Activated T-cell treated with anti-CD3 and anti-CD28 coated beads for 48 hours (primary cell): ENCODE data around the gene ALDH3B2.
"Not testable (repeated sequence)": the region's sequence is repeated elsewhere in the genome, so short reads cannot be mapped to it uniquely, and the experiment has no call there.

ENCODE experiments used
- DNase-seq: peaks from one replicate; pipeline ENCODE4 v3.0.0-alpha.2; 2020; ENCODE audit warnings: low read depth

The ALDH3B2 gene

DNA sequence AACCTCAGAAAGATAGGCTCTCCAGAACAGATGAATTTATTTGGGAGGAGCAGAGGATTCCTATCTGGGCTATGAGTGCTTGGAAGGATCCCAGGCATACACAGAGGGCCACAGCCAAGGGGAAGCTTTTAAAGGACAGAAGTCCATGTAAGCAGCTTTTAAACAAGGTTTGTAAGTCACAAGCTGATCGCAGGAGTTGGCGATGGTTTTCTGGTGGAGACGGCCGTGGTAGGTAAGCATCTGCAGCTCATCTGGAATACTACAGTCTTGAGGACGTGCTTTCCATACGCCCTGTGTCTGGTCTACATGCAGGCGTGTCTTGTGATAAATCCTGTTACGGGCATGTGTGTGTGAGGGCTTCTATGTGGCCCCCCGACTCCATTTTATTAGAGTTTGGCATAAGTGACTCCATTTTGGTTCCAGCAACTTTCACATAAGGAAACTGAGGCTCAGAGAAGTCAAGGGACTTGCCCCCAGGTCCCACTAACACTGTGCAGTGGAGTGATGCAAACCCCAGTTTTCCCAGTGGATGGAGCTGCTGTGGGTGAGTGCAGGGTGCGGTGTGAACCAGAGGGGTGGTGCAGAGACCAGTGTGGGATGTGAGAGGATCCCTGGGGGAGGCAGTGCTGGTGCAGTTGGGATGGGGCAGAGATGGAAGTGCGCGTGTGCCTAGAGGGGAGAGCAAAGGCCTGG lies 12.1 kb downstream of the ALDH3B2 start:
- DNase-seq, result no peak

DNA sequence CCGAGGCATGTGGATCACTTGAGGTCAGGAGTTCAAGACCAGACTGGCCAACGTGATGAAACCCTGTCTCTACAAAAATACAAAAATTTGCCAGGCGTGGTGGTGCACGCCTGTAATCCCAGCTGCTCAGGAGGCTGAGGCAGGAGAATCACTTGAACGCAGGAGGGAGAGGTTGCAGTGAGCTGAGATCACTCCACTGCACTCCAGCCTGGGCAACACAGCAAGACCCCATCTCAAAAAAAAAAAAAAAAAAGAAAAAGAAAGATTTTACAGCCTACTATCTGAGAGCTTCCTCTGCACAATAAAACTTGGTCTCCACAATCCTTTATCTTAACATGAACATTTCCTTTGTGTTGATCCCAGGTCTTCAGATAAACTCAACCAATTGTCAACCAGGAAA lies 13.7 kb downstream of the ALDH3B2 start:
- not testable (repeated sequence) for DNase-seq

DNA sequence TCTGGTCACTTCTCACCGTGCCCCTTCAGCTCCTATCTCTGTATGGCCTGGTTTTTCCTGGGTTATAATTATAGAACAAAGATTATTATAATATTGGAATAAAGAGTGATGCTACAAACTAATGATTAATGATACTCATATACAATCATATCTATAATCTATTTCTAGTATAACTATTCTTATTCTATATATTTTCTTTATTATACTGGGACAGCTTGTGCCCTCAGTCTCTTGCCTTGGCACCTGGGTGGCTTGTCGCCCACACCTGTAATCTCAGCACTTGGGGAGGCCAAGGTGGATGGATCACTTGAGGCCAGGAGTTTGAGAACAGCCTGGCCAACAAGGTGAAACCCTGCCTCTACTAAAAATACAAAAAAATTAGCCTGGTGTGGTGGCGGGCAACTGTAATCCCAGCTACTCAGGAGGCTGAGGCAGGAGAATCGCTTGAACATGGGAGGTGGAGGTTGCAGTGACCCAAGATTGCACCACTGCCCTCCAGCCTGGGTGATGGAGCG lies 14.7 kb downstream of the ALDH3B2 start:
- not testable (repeated sequence) for DNase-seq

DNA sequence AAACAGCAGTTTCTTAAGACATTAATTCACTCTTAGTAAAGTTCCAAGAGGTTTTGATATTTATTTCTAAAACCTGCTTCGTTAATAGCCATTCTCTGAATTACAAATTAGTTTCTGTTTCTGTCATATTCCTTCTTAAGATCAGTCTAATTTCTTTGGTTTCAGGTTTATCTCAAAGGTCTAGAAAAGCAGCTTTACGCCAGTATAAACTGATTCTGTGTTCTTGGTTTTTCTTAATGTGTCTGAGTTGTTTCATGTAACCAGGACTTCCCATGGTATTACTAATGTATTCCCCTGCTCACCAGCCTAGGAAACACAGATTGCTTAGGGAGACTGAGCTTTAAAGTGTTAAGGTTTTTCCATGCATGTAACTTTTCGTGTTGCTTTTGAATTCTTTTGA lies 17.1 kb downstream of the ALDH3B2 start:
- no peak for DNase-seq

DNA sequence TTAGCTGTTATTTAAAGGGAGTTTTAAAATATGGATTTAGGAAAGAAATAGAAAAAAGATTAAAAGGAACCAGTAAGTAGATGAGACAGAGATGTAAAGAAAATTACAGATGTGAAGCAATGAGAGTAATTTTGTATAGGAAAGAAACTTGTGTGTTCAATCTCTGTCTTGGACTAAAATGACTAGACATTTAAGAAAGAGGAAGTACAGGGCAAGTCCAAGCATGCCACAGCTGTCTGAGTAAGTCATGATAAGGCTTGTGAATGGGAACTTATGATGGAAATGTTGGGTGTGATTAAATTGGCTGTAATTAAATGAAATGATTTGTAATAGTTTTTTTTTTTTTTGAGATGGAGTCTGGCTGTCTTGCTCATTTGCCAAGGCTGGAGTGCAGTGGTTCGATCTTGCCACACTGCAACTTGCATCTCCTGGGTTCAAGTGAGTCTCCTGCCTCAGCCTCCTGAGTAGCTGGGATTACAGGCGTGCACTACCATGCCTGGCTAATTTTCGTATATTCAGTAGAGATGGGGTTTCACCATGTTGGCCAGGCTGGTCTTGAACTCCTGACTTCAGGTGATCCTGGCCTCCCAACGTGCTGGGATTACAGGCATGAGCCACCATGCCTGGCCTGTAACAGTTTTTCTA lies 18.0 kb downstream of the ALDH3B2 start:
- no peak for DNase-seq

DNA sequence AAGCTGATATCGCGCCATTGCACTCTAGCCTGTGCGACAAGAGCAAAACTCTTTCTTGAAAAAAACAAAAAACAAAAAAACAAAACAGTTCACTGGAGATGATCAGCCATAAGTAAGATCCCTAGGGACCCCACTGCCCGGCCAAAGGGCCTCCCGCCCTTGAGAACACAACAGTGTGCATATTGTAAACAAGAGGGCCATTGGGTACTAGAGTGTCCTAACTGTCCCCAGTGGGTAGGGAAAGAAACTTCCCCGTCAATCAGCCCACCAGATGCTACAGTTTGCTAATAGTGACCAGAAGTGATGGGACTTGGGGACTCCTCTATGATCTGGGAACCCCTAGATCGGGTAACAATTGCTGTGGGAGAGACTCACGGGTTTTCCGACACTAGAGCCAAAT lies 20.2 kb downstream of the ALDH3B2 start:
- DNase-seq, result no peak

DNA sequence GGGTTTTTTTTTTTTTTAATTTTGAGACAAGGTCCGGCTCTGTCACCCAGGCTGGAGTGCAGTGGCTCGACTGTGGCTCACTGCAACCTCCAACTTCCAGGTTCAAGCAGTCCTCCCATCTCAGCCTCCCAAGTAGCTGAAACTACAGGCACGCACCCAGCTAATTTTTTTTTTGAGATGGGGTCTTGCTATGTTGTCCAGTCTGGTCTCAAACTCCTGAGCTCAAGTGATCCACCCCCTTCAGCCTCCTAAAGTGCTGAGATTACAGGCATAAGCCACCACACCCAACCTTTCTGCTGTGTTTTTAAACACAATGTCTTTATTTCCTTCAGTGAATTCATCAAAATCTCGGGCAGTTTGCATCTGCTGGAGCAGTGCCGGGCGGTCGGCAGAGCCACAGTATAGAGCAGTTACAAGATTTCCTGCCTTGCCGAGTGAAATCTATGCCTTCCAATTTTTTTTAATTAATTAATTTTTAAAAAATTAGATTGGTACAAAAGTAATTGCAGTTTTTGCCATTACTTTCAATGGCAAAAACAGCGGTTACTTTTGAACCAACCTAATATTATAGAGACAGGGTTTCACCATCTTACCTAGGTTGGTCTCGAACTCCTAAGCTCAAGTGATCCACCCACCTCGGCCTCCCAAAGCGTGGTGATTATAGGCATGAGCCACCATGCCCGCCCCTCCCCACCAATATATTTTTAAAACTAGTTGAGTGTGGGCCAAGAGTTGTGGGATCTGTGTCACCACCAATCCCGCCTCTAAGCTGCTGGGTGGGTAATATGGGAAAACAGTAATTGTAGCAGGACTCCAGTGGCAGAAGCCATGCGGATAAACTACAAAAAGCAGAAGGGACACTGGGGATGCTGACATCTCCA lies 21.2 kb downstream of the ALDH3B2 start:
- DNase-seq, result no peak

DNA sequence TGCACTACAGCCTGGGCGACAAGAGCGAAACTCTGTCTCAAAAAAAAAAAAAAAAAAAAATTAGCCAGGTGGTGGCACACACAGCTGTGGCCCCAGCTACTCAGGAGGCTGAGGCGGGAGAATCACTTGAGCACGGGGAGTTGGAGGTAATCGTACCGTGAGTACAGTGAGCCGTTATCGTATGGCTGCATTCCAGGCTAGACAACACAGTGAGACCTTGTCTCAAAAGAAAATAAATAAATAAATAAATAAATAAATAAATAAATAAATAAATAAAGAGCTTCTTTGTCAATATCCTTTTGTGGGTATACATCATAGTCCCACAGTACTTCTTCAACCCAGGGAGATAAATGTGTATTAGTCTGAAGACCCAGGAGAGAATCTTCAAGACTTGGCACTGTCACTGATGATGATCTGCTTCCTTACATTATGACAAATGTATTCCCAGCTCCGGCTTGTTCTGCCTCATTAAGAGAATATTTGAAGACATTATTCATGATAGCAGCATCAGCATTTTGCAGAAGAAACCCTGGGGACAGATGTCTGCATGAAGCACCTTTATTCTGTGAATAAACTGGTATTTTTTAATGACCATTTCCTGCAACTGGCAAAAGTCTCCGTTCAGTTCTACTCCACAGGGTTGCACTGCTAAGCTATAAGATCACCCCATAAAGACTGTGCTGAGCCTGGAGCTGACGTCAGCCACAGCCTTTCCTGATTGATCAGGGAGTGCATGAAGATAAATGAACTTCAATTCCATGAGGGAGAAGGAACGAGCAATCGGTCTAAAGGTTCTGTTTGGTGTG lies 22.2 kb downstream of the ALDH3B2 start:
- DNase-seq, result no peak

DNA sequence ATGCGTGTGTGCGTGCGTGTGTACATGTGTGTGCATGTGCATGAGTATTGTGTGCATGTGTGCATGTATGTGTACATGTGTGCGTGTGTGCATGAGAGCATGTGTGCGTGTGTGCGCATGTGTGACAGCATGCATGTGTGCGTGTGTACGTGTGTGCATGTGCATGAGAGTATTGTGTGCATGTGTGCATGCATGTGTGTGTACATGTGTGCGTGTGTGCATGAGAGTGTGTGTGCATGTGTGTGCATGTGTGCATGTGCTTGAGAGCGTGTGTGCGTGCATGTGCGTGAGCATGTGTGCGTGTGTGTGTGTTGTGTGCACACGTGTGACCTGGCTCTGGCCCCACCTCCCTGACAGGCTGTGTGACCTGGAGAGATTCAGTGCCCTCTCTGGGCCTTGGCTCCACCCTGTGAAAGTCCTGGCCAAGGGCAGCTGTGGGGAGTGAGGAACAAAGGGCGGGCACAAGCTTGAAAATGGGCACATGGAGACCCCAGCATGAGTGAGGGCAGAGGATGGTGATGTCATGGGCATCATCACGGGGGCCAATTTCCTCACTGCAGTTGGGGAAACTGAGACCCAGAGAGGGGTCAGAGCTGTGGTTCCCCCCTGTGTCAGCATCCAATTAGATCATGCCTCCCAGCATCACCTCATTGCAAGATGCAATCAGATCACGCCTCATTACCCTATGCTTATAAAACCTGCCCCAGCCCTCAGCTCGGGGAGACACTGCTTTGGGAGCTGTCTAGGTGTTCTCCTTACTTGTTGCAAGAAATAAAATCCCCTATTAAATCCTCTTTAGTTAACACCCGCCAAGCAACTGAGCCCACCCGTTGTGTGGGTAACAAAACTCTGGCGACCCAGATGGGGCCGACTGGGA lies 24.6 kb downstream of the ALDH3B2 start:
- DNase-seq, result no peak

DNA sequence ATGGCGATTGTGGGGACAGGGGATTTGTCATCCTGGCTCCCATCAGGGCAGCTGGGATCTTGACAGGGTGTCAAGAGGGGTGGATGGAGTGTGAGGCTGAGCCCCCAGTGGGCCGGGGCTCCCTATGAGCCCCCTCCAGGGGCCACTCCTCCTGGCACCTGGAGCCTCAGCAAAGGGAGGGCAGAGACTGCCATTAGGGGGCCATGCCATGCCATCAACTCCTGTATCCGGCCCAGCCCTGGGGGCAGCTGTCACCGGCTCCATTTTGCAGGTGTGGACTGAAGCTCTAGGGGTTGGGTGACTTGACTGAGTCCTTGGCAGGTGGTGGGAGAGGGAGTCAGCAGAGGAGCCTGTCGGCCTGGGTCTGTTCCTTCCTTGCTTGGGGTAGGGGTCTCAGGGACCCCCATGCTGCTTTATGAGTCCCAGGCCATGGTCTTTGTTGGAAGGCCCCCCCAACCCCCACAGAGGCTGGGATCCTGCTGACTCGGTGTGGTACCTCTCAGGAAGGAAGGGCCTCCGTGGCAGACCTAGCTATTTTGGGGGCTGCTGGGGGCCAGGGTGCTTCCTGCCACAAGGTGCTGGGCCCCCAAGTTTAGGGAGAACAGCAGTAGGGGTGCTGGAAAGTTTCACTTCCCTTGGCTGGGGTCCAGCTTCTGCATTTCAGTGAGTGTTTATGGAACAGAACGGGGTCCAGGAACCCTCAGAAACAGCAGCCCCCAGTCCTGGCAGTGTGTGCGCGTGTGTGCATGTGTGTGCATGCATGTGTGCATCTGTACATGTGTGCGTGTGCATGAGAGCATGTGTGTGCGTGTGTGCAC lies 25.4 kb downstream of the ALDH3B2 start:
- no peak for DNase-seq

DNA sequence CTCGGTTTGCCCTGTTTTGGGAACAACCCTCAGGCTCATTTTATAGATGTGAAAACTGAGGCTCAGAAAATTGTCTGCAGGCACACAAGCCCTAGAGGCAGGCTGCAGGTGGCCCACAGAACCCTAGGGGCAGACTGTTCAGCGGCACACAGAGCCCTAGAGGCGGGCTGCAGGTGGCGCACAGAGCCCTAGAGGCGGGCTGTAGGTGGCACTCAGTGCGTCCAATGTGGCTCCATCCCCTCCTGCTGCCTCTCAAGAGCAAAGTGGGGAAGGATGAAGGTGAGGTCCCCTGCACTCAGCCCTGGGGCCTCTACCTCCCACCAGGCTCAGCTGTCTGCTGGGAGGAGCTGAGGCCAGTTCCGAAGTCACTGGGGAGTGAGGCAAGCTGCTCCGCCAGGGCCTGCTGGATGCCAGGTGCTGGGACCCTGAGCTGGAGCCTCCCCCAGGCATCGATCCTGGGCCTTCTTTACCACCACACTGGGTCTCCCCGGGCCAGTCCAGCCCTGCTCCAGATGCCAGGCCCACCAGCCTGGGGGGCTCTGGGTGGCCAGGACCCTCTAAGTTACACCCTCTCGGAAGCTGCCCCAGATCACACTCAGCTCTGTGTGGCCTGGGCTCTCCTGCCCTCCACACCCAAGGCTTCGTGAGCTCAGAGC lies 26.2 kb downstream of the ALDH3B2 start:
- peak; percentile 62 for DNase-seq

DNA sequence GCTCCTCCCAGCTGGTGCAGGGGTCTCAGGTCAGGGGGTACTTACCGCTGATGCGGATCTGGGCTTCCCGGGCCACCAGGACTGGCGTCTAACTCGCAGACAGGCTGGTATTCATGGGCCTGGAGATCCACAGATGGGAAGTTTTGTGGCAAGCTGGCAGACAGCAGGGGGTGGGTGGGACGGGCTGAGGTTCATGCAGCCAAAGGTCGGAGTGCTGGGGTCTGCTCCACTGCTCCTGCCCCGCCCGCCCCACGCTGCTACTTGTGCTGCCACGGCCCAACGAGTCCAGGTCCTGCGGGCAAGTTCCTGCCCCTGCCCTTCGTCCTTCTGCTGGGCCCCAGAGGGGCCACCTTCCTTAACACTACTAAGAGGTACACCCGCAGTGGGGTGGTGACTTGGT lies 27.0 kb downstream of the ALDH3B2 start:
- DNase-seq, result no peak

DNA sequence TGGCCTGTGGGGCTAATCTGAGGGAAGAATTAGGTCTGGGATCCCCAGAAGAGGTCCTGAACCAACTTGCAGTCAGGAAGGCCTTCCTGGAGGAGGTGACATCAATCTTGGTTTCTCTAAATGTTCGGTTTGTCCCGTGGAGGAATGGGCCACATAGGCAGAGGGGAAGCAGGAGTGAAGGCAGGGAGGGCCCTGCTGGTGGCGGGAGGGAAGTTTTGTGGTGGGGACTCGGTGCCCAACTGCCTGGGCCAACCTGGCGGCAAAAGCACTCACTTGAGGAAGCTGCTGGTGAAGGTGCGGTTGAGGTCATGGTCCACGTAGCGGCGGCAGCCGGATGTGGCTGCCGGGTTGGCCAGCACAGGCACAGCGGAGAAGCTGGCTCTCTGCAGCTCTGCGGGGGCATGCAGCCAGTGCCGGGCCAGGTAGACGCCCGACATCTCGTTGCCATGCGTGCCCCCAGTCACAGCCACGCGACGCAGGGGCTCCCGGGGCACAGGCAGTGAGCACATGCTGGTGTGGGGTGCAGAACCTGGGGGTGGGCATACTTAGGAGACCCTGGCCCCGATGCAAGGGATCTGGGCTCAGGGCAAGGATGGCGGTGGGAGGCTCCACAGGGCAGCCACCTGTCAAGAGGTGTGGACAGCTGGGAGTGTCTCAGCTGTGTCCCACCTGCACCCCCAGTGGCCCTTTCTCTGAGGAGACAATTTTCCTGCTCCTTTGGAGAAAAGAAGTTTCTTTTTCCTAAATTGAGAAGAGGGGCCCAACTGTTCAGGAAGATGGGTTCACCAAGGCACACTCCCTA lies 27.7 kb downstream of the ALDH3B2 start:
- DNase-seq, result peak; percentile 42

DNA sequence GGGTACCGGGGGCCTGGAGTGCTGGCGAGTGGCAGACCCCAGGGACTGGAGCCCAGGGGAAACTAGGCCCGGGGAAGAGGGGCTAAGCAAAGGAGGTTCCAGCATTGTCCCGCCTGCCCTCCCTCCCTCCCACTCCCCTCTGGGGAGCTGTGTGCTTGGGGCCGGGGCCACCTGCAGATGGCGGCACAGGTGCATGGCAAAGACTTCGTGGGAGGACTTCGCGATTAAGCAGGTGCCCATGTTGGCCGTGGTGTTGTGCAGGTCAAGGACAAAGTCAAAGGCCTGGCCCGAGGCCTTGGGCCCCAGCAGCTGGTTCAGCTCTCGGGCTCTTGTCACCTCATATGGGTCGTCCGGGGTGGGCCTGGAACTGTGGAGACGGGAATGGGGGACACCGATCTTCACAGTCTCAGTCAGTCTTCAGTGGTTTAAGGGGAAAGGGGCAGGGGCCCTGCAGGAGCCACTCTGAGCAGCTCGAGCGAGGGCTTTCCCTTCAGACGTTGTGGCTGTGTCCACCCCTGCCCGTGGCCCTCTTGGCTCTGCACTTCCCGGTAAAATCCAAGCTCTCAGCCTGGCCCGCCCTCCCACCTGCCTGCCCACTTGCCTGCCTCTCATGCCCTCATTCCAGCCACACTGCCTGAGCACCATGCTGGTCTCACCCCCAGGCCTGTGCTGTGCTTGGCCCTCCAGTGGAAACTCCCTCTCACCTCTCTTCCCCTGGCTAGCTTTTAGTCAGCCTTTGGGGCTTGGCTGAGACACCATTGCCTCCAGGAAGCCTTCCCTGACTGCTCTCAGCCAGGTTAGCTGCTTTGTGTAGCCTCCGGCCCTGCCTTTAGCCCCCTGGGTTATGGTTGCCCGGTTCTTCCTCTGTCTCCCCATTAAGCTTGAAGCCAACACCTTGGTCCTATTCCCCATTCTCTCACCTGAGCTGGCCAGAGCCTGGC lies 28.6 kb downstream of the ALDH3B2 start:
- no peak for DNase-seq

DNA sequence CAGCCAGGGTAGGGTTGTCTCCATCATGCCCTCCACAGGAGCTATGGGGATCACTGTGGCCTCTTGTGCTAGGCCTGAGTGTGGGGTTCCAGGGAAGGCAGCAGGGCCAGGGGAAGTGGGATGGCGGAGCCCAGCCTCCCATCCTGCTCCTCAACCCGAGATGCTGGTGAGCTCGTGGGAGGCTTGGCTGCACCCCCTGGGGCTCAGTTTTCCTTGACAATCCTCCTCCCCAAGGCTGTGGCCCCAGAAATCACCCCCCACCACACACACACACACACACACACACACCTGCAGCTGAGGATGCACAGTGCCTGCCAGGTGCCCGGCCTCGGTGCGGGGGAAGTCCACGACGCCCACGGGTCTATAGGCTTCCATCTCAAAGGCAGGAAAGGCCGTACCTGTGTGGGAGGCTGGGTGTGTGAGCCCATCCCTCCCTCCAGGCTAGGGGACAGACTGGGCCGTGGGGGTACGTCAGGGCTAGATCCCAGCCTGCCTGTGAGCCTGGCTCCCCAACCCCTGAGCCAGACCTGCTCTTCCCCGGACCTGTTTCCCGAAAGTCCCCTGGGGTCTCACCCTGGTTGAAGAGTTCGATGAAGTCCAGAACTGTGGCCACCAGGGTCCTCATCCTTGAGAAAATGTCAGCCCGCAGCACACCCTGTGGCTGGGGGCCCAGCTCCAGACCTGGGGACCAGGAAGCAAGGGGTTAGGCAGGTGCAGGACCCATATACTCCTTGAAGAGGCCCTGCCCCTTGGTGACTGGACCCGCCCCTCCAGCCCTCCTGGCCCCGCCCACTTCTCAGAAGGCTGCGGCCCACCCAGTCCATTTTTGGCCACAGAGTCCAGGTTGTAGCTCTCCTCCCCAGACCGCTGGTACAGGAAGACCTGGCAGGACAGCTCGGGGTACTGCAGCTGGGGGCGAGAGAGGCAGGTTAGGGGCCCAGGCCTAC lies 29.7 kb downstream of the ALDH3B2 start:
- no peak for DNase-seq

DNA sequence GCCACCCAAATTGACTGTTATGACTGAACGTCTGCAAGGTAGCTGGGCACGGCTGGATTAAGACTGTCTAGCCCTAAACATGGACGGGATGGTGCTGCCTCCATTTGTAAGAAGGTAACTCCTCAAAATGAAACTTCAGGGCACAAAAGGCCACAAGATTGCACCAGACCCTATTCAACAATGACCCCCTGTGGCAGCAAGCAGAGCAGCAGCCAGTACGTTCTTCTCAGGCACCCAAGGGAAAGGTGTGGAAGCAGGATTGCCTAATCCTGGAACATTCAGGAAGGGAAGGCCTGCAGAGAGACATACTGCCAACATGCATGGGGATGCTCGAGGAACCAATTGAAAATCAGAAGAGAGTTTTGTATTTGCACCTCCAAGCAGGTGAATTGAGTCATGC lies 30.4 kb downstream of the ALDH3B2 start:
- no peak for DNase-seq
